Renal cortex interstitium (tissue), 15 donors: ENCODE measurements around the gene ACVR2A. TPM values are rescaled to one million over a fixed set of nuclear protein-coding genes. Genes with fewer than 3 reads are reported as not detected.
A peak's percentile ranks its signal among the peaks of the same experiment; 100 is the strongest.

Experiments
- DNase-seq, 11 donors: peaks; one replicate each; pipeline ENCODE4 v3.0.0-alpha.2; 2013; ENCODE audit warnings: low read depth in 9 of 11, low spot score in 4 of 11; ENCODE audit errors: extremely low read depth in 1 of 11
- long read RNA-seq, 16 experiments: transcript quantifications; one replicate each; lab custom pipeline, GENCODE V29; 2026
- polyA plus RNA-seq, 3 donors: library from polyadenylated mRNA; unstranded; fragments of 120-200 nt; gene quantifications; one replicate each; pipeline ENCODE4 v1.2.1, GENCODE V29; 2013; ENCODE audit not compliant: insufficient read length in 3 of 3

The ACVR2A gene
- 10 to 100 TPM; 20.7 to 27.8 (median 25.1) TPM for polyA plus RNA-seq
- long read RNA-seq, donor 1, full-length matches to known transcripts = 11 of 37 reads
- long read RNA-seq, donor 1, partial matches to known transcripts = 10 of 37 reads
- long read RNA-seq, donor 1, other reads (novel, unspliced or antisense) = 16 of 37 reads
- long read RNA-seq, donor 2, full-length matches to known transcripts = 5 of 5 reads
- long read RNA-seq, donor 2, partial matches to known transcripts = 0 of 5 reads
- long read RNA-seq, donor 2, other reads (novel, unspliced or antisense) = 0 of 5 reads
- long read RNA-seq, donor 3, full-length matches to known transcripts = 12 of 17 reads
- long read RNA-seq, donor 3, partial matches to known transcripts = 5 of 17 reads
- long read RNA-seq, donor 3, other reads (novel, unspliced or antisense) = 0 of 17 reads
- long read RNA-seq, donor 4, full-length matches to known transcripts = 8 of 8 reads
- long read RNA-seq, donor 4, partial matches to known transcripts = 0 of 8 reads
- long read RNA-seq, donor 4, other reads (novel, unspliced or antisense) = 0 of 8 reads
- long read RNA-seq, donor 5 = 0 reads
- long read RNA-seq, donor 6, full-length matches to known transcripts = 10 of 10 reads
- long read RNA-seq, donor 6, partial matches to known transcripts = 0 of 10 reads
- long read RNA-seq, donor 6, other reads (novel, unspliced or antisense) = 0 of 10 reads
- long read RNA-seq, donor 7, full-length matches to known transcripts = 10 of 10 reads
- long read RNA-seq, donor 7, partial matches to known transcripts = 0 of 10 reads
- long read RNA-seq, donor 7, other reads (novel, unspliced or antisense) = 0 of 10 reads
- long read RNA-seq, donor 8, full-length matches to known transcripts = 15 of 15 reads
- long read RNA-seq, donor 8, partial matches to known transcripts = 0 of 15 reads
- long read RNA-seq, donor 8, other reads (novel, unspliced or antisense) = 0 of 15 reads
- long read RNA-seq, donor 9, full-length matches to known transcripts = 7 of 7 reads
- long read RNA-seq, donor 9, partial matches to known transcripts = 0 of 7 reads
- long read RNA-seq, donor 9, other reads (novel, unspliced or antisense) = 0 of 7 reads
- long read RNA-seq, donor 10, full-length matches to known transcripts = 6 of 6 reads
- long read RNA-seq, donor 10, partial matches to known transcripts = 0 of 6 reads
- long read RNA-seq, donor 10, other reads (novel, unspliced or antisense) = 0 of 6 reads
- long read RNA-seq, donor 11, full-length matches to known transcripts = 12 of 34 reads
- long read RNA-seq, donor 11, partial matches to known transcripts = 0 of 34 reads
- long read RNA-seq, donor 11, other reads (novel, unspliced or antisense) = 22 of 34 reads
- long read RNA-seq, donor 12, full-length matches to known transcripts = 10 of 10 reads
- long read RNA-seq, donor 12, partial matches to known transcripts = 0 of 10 reads
- long read RNA-seq, donor 12, other reads (novel, unspliced or antisense) = 0 of 10 reads
- long read RNA-seq, donor 13, full-length matches to known transcripts = 21 of 107 reads
- long read RNA-seq, donor 13, partial matches to known transcripts = 86 of 107 reads
- long read RNA-seq, donor 13, other reads (novel, unspliced or antisense) = 0 of 107 reads
- long read RNA-seq, donor 14, full-length matches to known transcripts = 7 of 7 reads
- long read RNA-seq, donor 14, partial matches to known transcripts = 0 of 7 reads
- long read RNA-seq, donor 14, other reads (novel, unspliced or antisense) = 0 of 7 reads
- long read RNA-seq, donor 15, full-length matches to known transcripts = 2 of 2 reads
- long read RNA-seq, donor 15, partial matches to known transcripts = 0 of 2 reads
- long read RNA-seq, donor 15, other reads (novel, unspliced or antisense) = 0 of 2 reads
- long read RNA-seq, donor 16, full-length matches to known transcripts = 26 of 36 reads
- long read RNA-seq, donor 16, partial matches to known transcripts = 10 of 36 reads
- long read RNA-seq, donor 16, other reads (novel, unspliced or antisense) = 0 of 36 reads

- DNase-seq = peak in 9 of 11 donors; percentile 45 to 63 (median 57)
Observed at GRCh38 chr2:147844697-147845410, at the start of gene ACVR2A. ACVR2A (plus strand) TSS chr2:147845029; CDS start chr2:147845153, 124 bp downstream.

GRCh38 chr2:147800316-147800715, 44.5 kb upstream of the ACVR2A start:
- DNase-seq = no peak

DNA sequence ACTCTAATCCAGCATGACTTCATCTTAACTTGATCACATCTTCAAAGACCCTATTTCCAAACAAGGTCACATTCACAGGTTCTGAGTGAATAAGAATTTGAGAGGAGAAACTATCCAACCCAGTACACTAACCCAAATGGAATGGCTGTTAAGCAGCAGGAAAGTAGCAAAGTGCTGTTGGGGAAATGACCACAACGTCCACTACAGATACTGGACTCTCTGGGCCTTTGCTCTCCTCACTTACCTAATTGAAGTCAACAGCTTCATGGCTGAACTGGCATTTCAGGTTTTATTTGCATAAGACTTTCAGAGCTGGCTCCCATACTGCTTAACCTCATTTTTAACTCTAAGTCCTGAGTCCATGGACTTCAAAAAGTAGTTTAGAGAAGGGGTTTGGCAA, 38.0 kb upstream of the ACVR2A start:
- no peak for DNase-seq

DNA sequence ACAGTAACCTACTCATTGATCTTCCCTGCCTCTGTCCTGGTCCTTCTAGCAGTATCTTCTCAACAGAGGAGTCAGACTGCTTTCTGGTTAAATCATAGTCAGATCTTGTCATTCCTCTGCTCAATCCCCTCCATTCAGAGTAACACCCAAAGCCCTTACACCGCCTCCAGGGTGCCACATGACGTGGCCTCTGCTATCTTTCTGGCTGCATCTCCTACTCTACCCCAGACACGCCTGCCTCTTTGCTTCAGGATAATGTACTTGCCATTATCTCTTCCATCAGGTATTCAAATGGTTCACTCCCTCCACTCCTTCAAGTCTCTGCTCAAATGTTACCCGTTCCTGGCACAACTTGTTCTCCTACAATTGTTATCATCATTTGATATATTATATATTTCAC, 36.3 kb upstream of the ACVR2A start:
- no peak for DNase-seq

DNA sequence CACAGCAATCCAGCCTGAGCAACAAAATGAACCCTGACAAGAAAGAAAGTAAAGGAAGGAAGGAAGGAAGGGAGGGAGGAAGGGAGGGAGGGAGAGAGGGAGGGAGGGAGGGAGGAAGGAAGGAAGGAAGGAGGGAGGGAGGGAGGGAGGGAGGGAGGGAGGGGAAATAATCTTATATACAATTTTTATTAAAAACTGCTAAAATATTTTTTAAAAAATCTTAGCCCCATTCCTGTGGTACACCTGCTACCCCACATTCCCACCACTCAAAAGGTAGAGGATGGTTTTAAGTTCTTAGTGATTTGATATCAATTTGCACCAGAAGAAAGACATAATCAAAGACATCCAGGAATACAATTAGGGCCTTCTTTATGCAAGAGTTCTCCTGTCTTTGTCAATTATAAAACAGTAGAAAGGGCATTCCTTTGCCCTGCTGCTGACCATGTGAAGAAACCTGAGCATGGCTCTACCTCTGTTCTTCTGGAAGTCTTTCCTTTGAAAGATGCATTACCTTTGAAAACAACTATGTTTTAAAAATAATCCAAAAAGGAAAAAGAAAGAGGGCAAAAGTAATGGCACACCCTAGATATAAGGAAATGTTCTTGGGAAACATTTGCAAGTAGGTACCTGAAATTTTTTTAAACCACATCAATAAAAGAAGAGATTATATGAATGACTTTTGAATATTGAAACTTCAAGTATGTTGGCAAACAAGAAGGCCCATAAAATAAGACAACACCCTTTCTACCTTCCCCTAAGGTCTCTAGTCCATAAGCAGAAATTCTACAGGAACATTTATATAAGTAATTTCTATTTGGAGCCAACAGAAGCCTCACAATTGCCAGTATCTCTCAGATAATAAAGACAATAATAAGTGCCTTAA, 33.7 kb upstream of the ACVR2A start:
- no peak for DNase-seq

- no peak for DNase-seq
Observed at GRCh38 chr2:147818741-147819140, 26.1 kb upstream of the ACVR2A start.

DNA sequence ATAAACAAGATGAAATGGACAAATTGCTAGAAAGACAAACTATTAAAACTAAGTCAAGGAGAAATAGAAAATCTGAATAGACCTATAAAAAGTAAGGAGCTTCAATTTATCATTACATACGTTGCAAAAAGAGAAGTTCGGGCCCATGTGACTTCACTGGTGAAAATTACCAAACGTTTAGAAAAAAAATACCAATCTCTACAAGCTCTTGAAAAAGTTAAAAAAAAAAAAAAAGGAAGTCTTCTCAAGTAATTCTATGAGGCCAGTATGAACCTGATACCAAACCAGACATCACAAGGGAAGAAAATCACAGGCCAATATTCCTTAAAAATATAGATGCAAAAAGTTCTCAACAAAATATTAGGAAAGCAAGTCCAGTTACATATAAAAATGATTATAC, 20.2 kb upstream of the ACVR2A start:
- DNase-seq = no peak

- DNase-seq = no peak
Observed at GRCh38 chr2:147826278-147827087, 18.3 kb upstream of the ACVR2A start.

GRCh38 chr2:147827088-147827375, 17.8 kb upstream of the ACVR2A start:
- DNase-seq = no peak

DNA sequence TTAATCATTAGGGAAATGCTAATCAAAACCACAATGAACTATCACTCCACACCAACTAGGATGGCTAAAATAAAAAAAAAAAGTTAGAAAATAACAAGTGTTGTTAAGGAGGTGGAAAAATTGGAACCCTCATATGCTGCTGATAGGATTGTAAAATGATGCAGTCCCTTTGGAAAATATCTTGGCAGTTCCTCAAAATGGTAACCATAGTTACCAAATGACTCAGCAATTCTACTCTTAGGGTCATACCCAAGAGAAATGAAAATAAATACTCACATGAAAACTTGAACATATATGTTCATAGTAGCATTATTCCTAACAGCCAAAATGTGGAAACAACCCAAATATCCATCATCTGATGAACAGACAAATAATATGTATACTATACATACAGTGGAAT, 15.7 kb upstream of the ACVR2A start:
- no peak for DNase-seq

GRCh38 chr2:147836099-147836498, 8.7 kb upstream of the ACVR2A start:
- no peak for DNase-seq

GRCh38 chr2:147843391-147843863, 1.4 kb upstream of the ACVR2A start:
- no peak for DNase-seq

GRCh38 chr2:147843864-147844696, 749 bp upstream of the ACVR2A start:
- peak; percentile 73 to 90 (median 86) for DNase-seq

- DNase-seq = peak in 1 of 11 donors; percentile 6
Observed at GRCh38 chr2:147845411-147845971, 662 bp downstream of the ACVR2A start.
